Transverse colon (tissue), 4 donors: ENCODE data around the gene RIN3. TPM values are rescaled to one million over a fixed set of nuclear protein-coding genes. Genes with fewer than 3 reads are reported as not detected.

Experiments
- DNase-seq: peaks from one replicate; pipeline ENCODE4 v3.0.0-alpha.2; 2019
- H3K27ac ChIP-seq, 4 donors: fragments of 200-600 bp; sonication (generic); 2 replicates each; pipeline ENCODE4 v1.5.1; 2016 to 2018; ENCODE audit warnings: inconsistent platforms in 4 of 4
- H3K27me3 ChIP-seq: fragments of 200-600 bp; sonication (generic); 2 replicates; pipeline ENCODE4 v1.5.1; 2017; ENCODE audit warnings: inconsistent platforms
- H3K36me3 ChIP-seq, 4 donors: fragments of 200-600 bp; sonication (generic); 2 replicates each; pipeline ENCODE4 v1.5.1; 2017 to 2019; ENCODE audit warnings: inconsistent platforms in 4 of 4
- H3K4me1 ChIP-seq, 4 donors: fragments of 200-600 bp; sonication (generic); 2 replicates each; pipeline ENCODE4 v1.5.1; 2017 to 2020; ENCODE audit warnings: inconsistent platforms in 4 of 4
- H3K4me3 ChIP-seq, 4 donors: fragments of 200-600 bp; sonication (generic); 1 replicate in 1 of 4; 2 replicates in 3 of 4; pipeline versions ENCODE4 v1.5.1 to v1.6.1; 2017 to 2019; ENCODE audit warnings: inconsistent platforms in 4 of 4
- H3K9me3 ChIP-seq, 2 donors: fragments of 200-600 bp; sonication (generic); 2 replicates each; pipeline ENCODE4 v1.5.1; 2017 to 2019; ENCODE audit warnings: inconsistent platforms in 2 of 2
- CTCF ChIP-seq, 5 experiments: fragments of 200-600 bp in 3 of 5; fragments of 450-650 bp in 2 of 5; sonication (generic) in 3 of 5; IDR thresholded peaks; 1 replicate in 2 of 5; 2 replicates in 3 of 5; pipeline ENCODE4 v1.5.1; 2016 to 2017; ENCODE audit warnings: antibody characterized with exemption in 5 of 5, inconsistent platforms in 3 of 5, mild to moderate bottlenecking in 2 of 5, moderate library complexity in 1 of 5
- EP300 ChIP-seq: sonication (generic); formaldehyde crosslinking; IDR thresholded peaks from one replicate; pipeline ENCODE4 v1.6.1; 2017; ENCODE audit warnings: antibody characterized with exemption, low read depth
- POLR2A ChIP-seq: fragments of 450-650 bp; IDR thresholded peaks from one replicate; pipeline ENCODE4 v1.6.1; 2016; ENCODE audit warnings: antibody characterized with exemption, mild to moderate bottlenecking, moderate library complexity
- POLR2AphosphoS5 ChIP-seq, 3 donors: sonication (generic); formaldehyde crosslinking; IDR thresholded peaks; one replicate each; pipeline ENCODE4 v1.6.1; 2016; ENCODE audit warnings: antibody characterized with exemption in 3 of 3
- WGBS, 2 donors: methylation state at CpG; one replicate each; pipeline ENCODE4 v1.1.5; 2018; ENCODE audit warnings: low coverage in 1 of 2; 5-methylcytosine and 5-hydroxymethylcytosine counted together
- in situ Hi-C, 4 donors: fragments of 200-750 bp; cut with MboI; loops; one replicate each; pipeline versions ENCODE4 v1.15.0 to v1.15.1; 2017; ENCODE audit warnings: low sequenced_read_pairs in 3 of 4, low pct_ligation_motif_present in 1 of 4, low pct_unique_long_range_greater_than_20kb in 1 of 4
- intact Hi-C: fragments of 100-400 bp; cut with DNase I; formaldehyde crosslinking; loops from one replicate; pipeline ENCODE4 v1.15.1; 2023; ENCODE audit warnings: low total_unique reads
- total RNA-seq, 4 donors: library from RNA; depleted of rRNA; stranded (reverse); fragments of >200 nt; gene quantifications; one replicate each; pipeline ENCODE4 v1.1.0, GENCODE V29; 2016

RIN3 gene
- total RNA-seq, 4 donors from 2014 or later = 16.2 to 24.3 (median 20.7) TPM

- H3K27me3 ChIP-seq = no peaks in the 10 kb centered on the region
- H3K27ac ChIP-seq = no peak overlapping the region
- peaks cover 0 to 7% (median 0%) of the 10 kb centered on the region in 4 donors for H3K4me1 ChIP-seq
- no peaks in the 10 kb centered on the region for H3K9me3 ChIP-seq
- intact Hi-C loops (no loop called here), in situ Hi-C loops (no loop called here)
- DNase-seq = no peak
- H3K36me3 ChIP-seq = no peaks in the 10 kb centered on the region
- 64 to 75% methylated on average over 2 to 3 of the region's 3 CpGs for WGBS, 2 donors
- H3K4me3 ChIP-seq = no peak overlapping the region
- TF ChIP-seq POLR2A (no peak), EP300 (no peak), CTCF (IDR thresholded peaks at IDR 0.05) (no peak), POLR2AphosphoS5 (IDR thresholded peaks at IDR 0.05) (no peak)
Measured at GRCh38 chr14:92499234-92499633, 14.3 kb upstream of the RIN3 start.

DNA sequence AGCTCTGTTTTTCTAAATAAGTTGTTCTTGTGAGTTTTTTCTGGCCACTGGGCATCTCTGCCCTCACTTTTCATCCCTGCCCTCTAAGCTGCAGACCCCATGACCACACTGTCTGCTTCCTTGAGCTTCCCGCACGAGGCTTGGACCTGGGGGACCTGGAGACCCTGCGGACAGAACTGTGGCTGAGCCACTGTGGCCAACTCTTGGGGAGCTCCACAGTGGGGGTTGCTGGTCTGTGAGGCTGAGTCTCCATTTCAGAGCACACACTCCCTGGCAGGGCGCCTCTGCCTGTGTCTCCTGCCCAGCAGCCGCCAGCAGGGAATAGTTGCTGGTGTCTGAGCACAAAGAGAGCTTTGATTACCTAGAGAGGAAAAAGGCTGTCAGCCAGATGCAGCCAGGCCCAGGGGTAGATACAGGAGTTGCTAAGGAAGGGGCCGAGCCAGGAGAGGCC, 13.1 kb upstream of the RIN3 start:
- intact Hi-C loops = no loop called here
- in situ Hi-C loops = no loop called here
- Histone ChIP-seq H3K9me3 (no peaks in the 10 kb centered on the region), H3K27me3 (no peaks in the 10 kb centered on the region), H3K27ac (no peak overlapping the region), H3K4me3 (no peak overlapping the region), H3K36me3 (no peaks in the 10 kb centered on the region), H3K4me1 (peaks cover 0 to 8% (median 0%) of the 10 kb centered on the region in 4 donors)
- TF ChIP-seq EP300 (no peak), CTCF (IDR thresholded peaks at IDR 0.05) (no peak)
- DNase-seq = no peak
- WGBS, 2 donors = 66% methylated on average over 6 of the region's 6 CpGs; no CpG with 5 or more reads in 1 of the 2 donors

- WGBS, 2 donors = 87% methylated on average over 5 of the region's 5 CpGs; no CpG with 5 or more reads in 1 of the 2 donors
- in situ Hi-C loops = no loop called here
Measured at GRCh38 chr14:92501891-92502351, 11.7 kb upstream of the RIN3 start.

GRCh38 chr14:92502541-92503286, 10.9 kb upstream of the RIN3 start:
- no peak for DNase-seq
- H3K27me3 ChIP-seq = no peaks in the 10 kb centered on the region
- H3K9me3 ChIP-seq = no peaks in the 10 kb centered on the region
- intact Hi-C loops (no loop called here), in situ Hi-C loops (no loop called here)
- WGBS, 2 donors = 86 to 87% methylated on average over 8 to 9 of the region's 9 CpGs
- TF ChIP-seq POLR2AphosphoS5 (IDR thresholded peaks at IDR 0.05) (no peak), EP300 (no peak), POLR2A (no peak), CTCF (IDR thresholded peaks at IDR 0.05) (no peak)
- H3K4me1 ChIP-seq = peaks cover 0 to 23% (median 7%) of the 10 kb centered on the region in 4 donors
- H3K27ac ChIP-seq = no peak overlapping the region
- H3K36me3 ChIP-seq = no peaks in the 10 kb centered on the region
- no peak overlapping the region for H3K4me3 ChIP-seq

More at GRCh38 chr14:92501891-92502351, 11.7 kb upstream of the RIN3 start:
- Histone ChIP-seq H3K36me3 (no peaks in the 10 kb centered on the region), H3K27me3 (no peaks in the 10 kb centered on the region), H3K4me1 (peaks cover 0 to 15% (median 4%) of the 10 kb centered on the region in 4 donors), H3K9me3 (no peaks in the 10 kb centered on the region), H3K27ac (no peak overlapping the region), H3K4me3 (no peak overlapping the region)
- no peak for DNase-seq
- intact Hi-C loops = no loop called here
- TF ChIP-seq EP300 = no peak
- TF ChIP-seq POLR2A = no peak
- no peak for TF ChIP-seq POLR2AphosphoS5 (IDR thresholded peaks at IDR 0.05)
- no peak for TF ChIP-seq CTCF (IDR thresholded peaks at IDR 0.05)
